DOHH2 (cell line): ENCODE measurements around the gene ESF1.

Experiments used
- EZH2phosphoT487 ChIP-seq: fragments of 200-600 bp; sonication (generic); IDR thresholded peaks from 2 replicates; pipeline ENCODE4 v1.6.1; 2017; ENCODE audit warnings: borderline replicate concordance, mild to moderate bottlenecking, antibody characterized with exemption, low read length, moderate library complexity, mixed read lengths
- TF ChIP-seq, protein P1 (sequence below): fragments of 200-600 bp; sonication (generic); IDR thresholded peaks from one replicate; pipeline ENCODE4 v1.5.1; 2014; ENCODE audit warnings: antibody characterized with exemption, mild to moderate bottlenecking, low read depth, low read length; ENCODE audit not compliant: poor library complexity, severe bottlenecking

DNA sequence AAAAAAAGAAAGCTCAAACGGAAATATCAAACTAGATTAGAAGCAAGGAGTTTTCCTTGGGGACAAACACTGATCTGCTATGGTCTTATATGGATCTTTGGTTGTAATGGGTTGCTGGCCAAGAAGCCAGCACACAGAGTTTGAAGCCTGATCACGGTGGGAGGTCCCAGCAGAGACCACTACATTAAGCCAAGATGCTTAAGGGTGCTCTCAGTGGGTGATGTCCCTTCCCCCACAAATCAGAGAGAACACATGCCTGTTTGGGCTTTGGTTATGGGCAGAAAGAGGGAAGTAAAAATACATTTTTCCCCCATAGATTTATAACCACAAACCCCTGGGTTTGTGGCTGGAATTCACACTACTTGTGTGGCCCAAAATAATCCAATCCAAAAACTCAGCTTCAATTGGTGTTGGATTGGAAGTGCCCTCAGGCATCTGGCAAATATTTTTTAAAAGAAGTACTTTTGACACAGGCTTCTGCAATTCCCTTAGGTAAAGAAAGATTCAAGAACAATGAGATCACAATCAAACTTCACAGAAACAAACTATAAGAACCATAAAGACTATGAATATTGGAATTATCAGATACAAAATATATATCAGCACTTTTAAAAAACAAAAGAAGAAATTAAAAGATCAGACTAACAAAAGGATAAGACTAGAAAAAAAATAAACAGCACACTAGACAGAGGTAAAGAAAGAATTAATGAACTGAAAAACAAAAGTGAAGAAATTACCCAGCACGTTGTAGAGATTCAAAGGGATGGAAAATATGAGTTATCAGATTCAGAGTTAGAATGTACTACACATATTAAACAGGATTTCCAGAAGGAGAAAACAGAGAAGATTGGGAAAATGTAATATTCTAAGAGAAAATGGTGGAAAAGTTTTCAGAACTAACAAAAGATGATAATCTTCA, 44.7 kb downstream of the ESF1 start:
- TF ChIP-seq, protein P1, sequence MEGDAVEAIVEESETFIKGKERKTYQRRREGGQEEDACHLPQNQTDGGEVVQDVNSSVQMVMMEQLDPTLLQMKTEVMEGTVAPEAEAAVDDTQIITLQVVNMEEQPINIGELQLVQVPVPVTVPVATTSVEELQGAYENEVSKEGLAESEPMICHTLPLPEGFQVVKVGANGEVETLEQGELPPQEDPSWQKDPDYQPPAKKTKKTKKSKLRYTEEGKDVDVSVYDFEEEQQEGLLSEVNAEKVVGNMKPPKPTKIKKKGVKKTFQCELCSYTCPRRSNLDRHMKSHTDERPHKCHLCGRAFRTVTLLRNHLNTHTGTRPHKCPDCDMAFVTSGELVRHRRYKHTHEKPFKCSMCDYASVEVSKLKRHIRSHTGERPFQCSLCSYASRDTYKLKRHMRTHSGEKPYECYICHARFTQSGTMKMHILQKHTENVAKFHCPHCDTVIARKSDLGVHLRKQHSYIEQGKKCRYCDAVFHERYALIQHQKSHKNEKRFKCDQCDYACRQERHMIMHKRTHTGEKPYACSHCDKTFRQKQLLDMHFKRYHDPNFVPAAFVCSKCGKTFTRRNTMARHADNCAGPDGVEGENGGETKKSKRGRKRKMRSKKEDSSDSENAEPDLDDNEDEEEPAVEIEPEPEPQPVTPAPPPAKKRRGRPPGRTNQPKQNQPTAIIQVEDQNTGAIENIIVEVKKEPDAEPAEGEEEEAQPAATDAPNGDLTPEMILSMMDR = no peak
- no peak for TF ChIP-seq EZH2phosphoT487
